Spleen (tissue), 7 donors: ENCODE data around the gene DPT.

ENCODE experiments used
- CTCF ChIP-seq, 11 experiments: fragments of 200-600 bp in 7 of 11; fragments of 450-650 bp in 4 of 11; sonication (generic) in 4 of 11; IDR thresholded peaks in 8 of 11; conservative IDR thresholded peaks in 3 of 11; 1 replicate in 7 of 11; 2 replicates in 4 of 11; pipeline versions ENCODE4 v1.4.0 to v1.8.0; 2016 to 2021; ENCODE audit warnings: antibody characterized with exemption in 11 of 11, inconsistent platforms in 4 of 11, mild to moderate bottlenecking in 1 of 11
- POLR2A ChIP-seq, 3 donors: fragments of 450-650 bp; IDR thresholded peaks; one replicate each; pipeline ENCODE4 v1.5.1; 2017; ENCODE audit warnings: antibody characterized with exemption in 3 of 3, mild to moderate bottlenecking in 1 of 3
- POLR2AphosphoS5 ChIP-seq, 3 donors: sonication (generic); formaldehyde crosslinking; IDR thresholded peaks; one replicate each; pipeline ENCODE4 v1.5.1; 2017; ENCODE audit warnings: antibody characterized with exemption in 3 of 3
- donor health status: DM: no; HTN: no; CAD: no; lungs with moderate emphysema.
- donor health status: DM: no; HTN: no; CAD: no.
- donor health status: DM: no; HTN: no; CAD: no.

GRCh38 chr1:168774241-168774640 lies 45.2 kb upstream of the DPT start:
- TF ChIP-seq POLR2A (IDR thresholded peaks at IDR 0.05) (no peak), POLR2AphosphoS5 (IDR thresholded peaks at IDR 0.05) (no peak), CTCF (IDR thresholded peaks at IDR 0.05 in 8 of 11, conservative IDR thresholded peaks at IDR 0.05 in 3 of 11) (no peak)
